HEK293 (cell line): Measurements from ENCODE around the gene ZSCAN31.

Experiments
- BCL11B ChIP-seq: fragments of 450-650 bp; formaldehyde crosslinking; IDR thresholded peaks from 2 replicates; pipeline ENCODE4 v1.5.1; 2016; ENCODE audit warnings: low read depth, missing biosample characterization, missing genetic modification characterization
- CTCF ChIP-seq: fragments of 450-650 bp; formaldehyde crosslinking; IDR thresholded peaks from 2 replicates; pipeline ENCODE4 v1.5.1; 2016; ENCODE audit warnings: missing biosample characterization, missing genetic modification characterization
- GLIS1 ChIP-seq: fragments of 450-650 bp; formaldehyde crosslinking; IDR thresholded peaks from 2 replicates; pipeline ENCODE4 v1.5.1; 2016; ENCODE audit warnings: missing biosample characterization, missing genetic modification characterization
- GLIS2 ChIP-seq: fragments of 450-650 bp; formaldehyde crosslinking; IDR thresholded peaks from 2 replicates; pipeline ENCODE4 v1.5.1; 2016; ENCODE audit warnings: missing biosample characterization, missing genetic modification characterization
- REPIN1 ChIP-seq: fragments of 450-650 bp; formaldehyde crosslinking; IDR thresholded peaks from 2 replicates; pipeline ENCODE4 v1.5.1; 2017; ENCODE audit warnings: missing biosample characterization, missing genetic modification characterization, low read depth
- SP3 ChIP-seq: fragments of 450-650 bp; formaldehyde crosslinking; IDR thresholded peaks from 2 replicates; pipeline ENCODE4 v1.5.1; 2016; ENCODE audit warnings: missing biosample characterization, missing genetic modification characterization
- TCF7L2 ChIP-seq: IDR thresholded peaks from 2 replicates; pipeline ENCODE4 v1.6.1; 2011; ENCODE audit warnings: low read depth, mild to moderate bottlenecking, inconsistent platforms, low read length, moderate library complexity, borderline replicate concordance
- TRIM28 ChIP-seq: IDR thresholded peaks from 2 replicates; pipeline ENCODE4 v1.6.1; 2011; ENCODE audit warnings: low read length, control low read depth, borderline replicate concordance
- WT1 ChIP-seq: fragments of 450-650 bp; formaldehyde crosslinking; IDR thresholded peaks from 2 replicates; pipeline ENCODE4 v1.5.1; 2016; ENCODE audit warnings: missing biosample characterization, missing genetic modification characterization
- YY1 ChIP-seq: fragments of 450-650 bp; formaldehyde crosslinking; IDR thresholded peaks from 2 replicates; pipeline ENCODE4 v1.5.1; 2018; ENCODE audit warnings: missing biosample characterization, missing genetic modification characterization
- ZBTB1 ChIP-seq: fragments of 450-650 bp; formaldehyde crosslinking; IDR thresholded peaks from 2 replicates; pipeline ENCODE4 v1.5.1; 2016; ENCODE audit warnings: missing biosample characterization, missing genetic modification characterization
- ZBTB20 ChIP-seq: fragments of 450-650 bp; formaldehyde crosslinking; IDR thresholded peaks from 2 replicates; pipeline ENCODE4 v1.5.1; 2016; ENCODE audit warnings: missing biosample characterization, missing genetic modification characterization
- ZEB2 ChIP-seq: fragments of 450-650 bp; formaldehyde crosslinking; IDR thresholded peaks from 2 replicates; pipeline ENCODE4 v1.5.1; 2016; ENCODE audit warnings: missing biosample characterization, missing genetic modification characterization
- ZNF174 ChIP-seq: fragments of 450-650 bp; formaldehyde crosslinking; IDR thresholded peaks from 2 replicates; pipeline ENCODE4 v1.5.0; 2017; ENCODE audit warnings: missing biosample characterization, mild to moderate bottlenecking, missing genetic modification characterization
- ZNF184 ChIP-seq: fragments of 450-650 bp; IDR thresholded peaks from 2 replicates; pipeline ENCODE4 v1.5.1; 2018; ENCODE audit warnings: missing biosample characterization, mild to moderate bottlenecking, missing genetic modification characterization
- ZNF211 ChIP-seq: fragments of 450-650 bp; formaldehyde crosslinking; IDR thresholded peaks from 2 replicates; pipeline ENCODE4 v1.5.1; 2016; ENCODE audit warnings: low read depth, missing biosample characterization, missing genetic modification characterization
- ZNF23 ChIP-seq: fragments of 450-650 bp; formaldehyde crosslinking; IDR thresholded peaks from 2 replicates; pipeline ENCODE4 v1.5.1; 2016; ENCODE audit warnings: missing biosample characterization, missing genetic modification characterization, borderline replicate concordance
- ZNF24 ChIP-seq: fragments of 450-650 bp; formaldehyde crosslinking; IDR thresholded peaks from 2 replicates; pipeline ENCODE4 v1.5.1; 2016; ENCODE audit warnings: missing biosample characterization, missing genetic modification characterization
- ZNF292 ChIP-seq: fragments of 450-650 bp; formaldehyde crosslinking; IDR thresholded peaks from 2 replicates; pipeline ENCODE4 v1.5.1; 2016; ENCODE audit warnings: low read depth, missing biosample characterization, missing genetic modification characterization, borderline replicate concordance
- ZNF398 ChIP-seq: fragments of 450-650 bp; formaldehyde crosslinking; IDR thresholded peaks from 2 replicates; pipeline ENCODE4 v1.5.1; 2017; ENCODE audit warnings: missing biosample characterization, missing genetic modification characterization
- ZNF514 ChIP-seq: fragments of 450-650 bp; formaldehyde crosslinking; IDR thresholded peaks from 2 replicates; pipeline ENCODE4 v1.5.1; 2016; ENCODE audit warnings: missing biosample characterization, missing genetic modification characterization
- ZNF521 ChIP-seq: fragments of 450-650 bp; formaldehyde crosslinking; IDR thresholded peaks from 2 replicates; pipeline ENCODE4 v1.5.1; 2017; ENCODE audit warnings: missing biosample characterization, mild to moderate bottlenecking, missing genetic modification characterization
- ZNF585B ChIP-seq: fragments of 450-650 bp; formaldehyde crosslinking; IDR thresholded peaks from 2 replicates; pipeline ENCODE4 v1.5.1; 2016; ENCODE audit warnings: missing biosample characterization, missing genetic modification characterization
- ZNF610 ChIP-seq: fragments of 450-650 bp; formaldehyde crosslinking; IDR thresholded peaks from 2 replicates; pipeline ENCODE4 v1.5.1; 2016; ENCODE audit warnings: missing biosample characterization, missing genetic modification characterization, borderline replicate concordance
- ZNF624 ChIP-seq: fragments of 450-650 bp; formaldehyde crosslinking; IDR thresholded peaks from 2 replicates; pipeline ENCODE4 v1.5.1; 2017; ENCODE audit warnings: missing biosample characterization, missing genetic modification characterization
- ZNF629 ChIP-seq: fragments of 450-650 bp; formaldehyde crosslinking; IDR thresholded peaks from 2 replicates; pipeline ENCODE4 v1.5.1; 2017; ENCODE audit warnings: missing biosample characterization, missing genetic modification characterization
- ZXDB ChIP-seq: fragments of 450-650 bp; formaldehyde crosslinking; IDR thresholded peaks from 2 replicates; pipeline ENCODE4 v1.5.1; 2016; ENCODE audit warnings: missing biosample characterization, missing genetic modification characterization
- TF ChIP-seq, protein P1 (sequence below): fragments of 450-650 bp; formaldehyde crosslinking; conservative IDR thresholded peaks from 2 replicates; pipeline ENCODE4 v1.5.1; 2016; ENCODE audit warnings: low read depth, missing biosample characterization, missing genetic modification characterization
- TF ChIP-seq, protein P2 (sequence below): fragments of 450-650 bp; formaldehyde crosslinking; IDR thresholded peaks from 2 replicates; pipeline ENCODE4 v1.5.1; 2016; ENCODE audit warnings: missing biosample characterization, missing genetic modification characterization
- TF ChIP-seq, protein P3 (sequence below): fragments of 450-650 bp; formaldehyde crosslinking; IDR thresholded peaks from 2 replicates; pipeline ENCODE4 v1.5.1; 2016; ENCODE audit warnings: missing biosample characterization, missing genetic modification characterization, low read depth

The ZSCAN31 gene

GRCh38 chr6:28349892-28350737, 14.2 kb upstream of the ZSCAN31 start, which contains the start of gene ZKSCAN3 (continued):
- TF ChIP-seq ZNF398 (tag by site-specific recombination): peak; percentile 91
- no peak for TF ChIP-seq ZBTB1
- TF ChIP-seq, protein P1, sequence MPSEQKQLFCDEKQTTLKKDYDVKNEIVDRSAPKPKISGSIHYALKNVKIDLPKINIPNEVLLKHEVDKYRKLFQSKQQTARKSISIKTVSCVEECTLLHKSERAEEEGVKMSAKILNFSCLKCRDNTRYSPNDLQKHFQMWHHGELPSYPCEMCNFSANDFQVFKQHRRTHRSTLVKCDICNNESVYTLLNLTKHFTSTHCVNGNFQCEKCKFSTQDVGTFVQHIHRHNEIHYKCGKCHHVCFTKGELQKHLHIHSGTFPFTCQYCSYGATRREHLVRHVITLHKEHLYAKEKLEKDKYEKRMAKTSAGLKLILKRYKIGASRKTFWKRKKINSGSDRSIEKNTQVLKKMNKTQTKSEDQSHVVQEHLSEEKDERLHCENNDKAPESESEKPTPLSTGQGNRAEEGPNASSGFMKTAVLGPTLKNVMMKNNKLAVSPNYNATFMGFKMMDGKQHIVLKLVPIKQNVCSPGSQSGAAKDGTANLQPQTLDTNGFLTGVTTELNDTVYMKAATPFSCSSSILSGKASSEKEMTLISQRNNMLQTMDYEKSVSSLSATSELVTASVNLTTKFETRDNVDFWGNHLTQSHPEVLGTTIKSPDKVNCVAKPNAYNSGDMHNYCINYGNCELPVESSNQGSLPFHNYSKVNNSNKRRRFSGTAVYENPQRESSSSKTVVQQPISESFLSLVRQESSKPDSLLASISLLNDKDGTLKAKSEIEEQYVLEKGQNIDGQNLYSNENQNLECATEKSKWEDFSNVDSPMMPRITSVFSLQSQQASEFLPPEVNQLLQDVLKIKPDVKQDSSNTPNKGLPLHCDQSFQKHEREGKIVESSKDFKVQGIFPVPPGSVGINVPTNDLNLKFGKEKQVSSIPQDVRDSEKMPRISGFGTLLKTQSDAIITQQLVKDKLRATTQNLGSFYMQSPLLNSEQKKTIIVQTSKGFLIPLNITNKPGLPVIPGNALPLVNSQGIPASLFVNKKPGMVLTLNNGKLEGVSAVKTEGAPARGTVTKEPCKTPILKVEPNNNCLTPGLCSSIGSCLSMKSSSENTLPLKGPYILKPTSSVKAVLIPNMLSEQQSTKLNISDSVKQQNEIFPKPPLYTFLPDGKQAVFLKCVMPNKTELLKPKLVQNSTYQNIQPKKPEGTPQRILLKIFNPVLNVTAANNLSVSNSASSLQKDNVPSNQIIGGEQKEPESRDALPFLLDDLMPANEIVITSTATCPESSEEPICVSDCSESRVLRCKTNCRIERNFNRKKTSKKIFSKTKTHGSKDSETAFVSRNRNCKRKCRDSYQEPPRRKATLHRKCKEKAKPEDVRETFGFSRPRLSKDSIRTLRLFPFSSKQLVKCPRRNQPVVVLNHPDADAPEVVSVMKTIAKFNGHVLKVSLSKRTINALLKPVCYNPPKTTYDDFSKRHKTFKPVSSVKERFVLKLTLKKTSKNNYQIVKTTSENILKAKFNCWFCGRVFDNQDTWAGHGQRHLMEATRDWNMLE: peak; percentile 73
- no peak for TF ChIP-seq ZNF292
- TF ChIP-seq, protein P2, sequence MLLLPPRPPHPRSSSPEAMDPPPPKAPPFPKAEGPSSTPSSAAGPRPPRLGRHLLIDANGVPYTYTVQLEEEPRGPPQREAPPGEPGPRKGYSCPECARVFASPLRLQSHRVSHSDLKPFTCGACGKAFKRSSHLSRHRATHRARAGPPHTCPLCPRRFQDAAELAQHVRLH (tag by site-specific recombination): peak; percentile 66; the same call in 1 of the 2 replicates
- TF ChIP-seq, protein P3, sequence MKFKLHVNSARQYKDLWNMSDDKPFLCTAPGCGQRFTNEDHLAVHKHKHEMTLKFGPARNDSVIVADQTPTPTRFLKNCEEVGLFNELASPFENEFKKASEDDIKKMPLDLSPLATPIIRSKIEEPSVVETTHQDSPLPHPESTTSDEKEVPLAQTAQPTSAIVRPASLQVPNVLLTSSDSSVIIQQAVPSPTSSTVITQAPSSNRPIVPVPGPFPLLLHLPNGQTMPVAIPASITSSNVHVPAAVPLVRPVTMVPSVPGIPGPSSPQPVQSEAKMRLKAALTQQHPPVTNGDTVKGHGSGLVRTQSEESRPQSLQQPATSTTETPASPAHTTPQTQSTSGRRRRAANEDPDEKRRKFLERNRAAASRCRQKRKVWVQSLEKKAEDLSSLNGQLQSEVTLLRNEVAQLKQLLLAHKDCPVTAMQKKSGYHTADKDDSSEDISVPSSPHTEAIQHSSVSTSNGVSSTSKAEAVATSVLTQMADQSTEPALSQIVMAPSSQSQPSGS (tag by site-specific recombination): no peak
- peak; percentile 20; the same call in 1 of the 2 replicates for TF ChIP-seq YY1 (tag by site-specific recombination)
- peak; percentile 62; the same call in 1 of the 2 replicates for TF ChIP-seq BCL11B (tag by site-specific recombination)
- TF ChIP-seq ZNF211 (tag by site-specific recombination): no peak
- TF ChIP-seq ZNF514 (tag by site-specific recombination): no peak
- TF ChIP-seq GLIS1: peak; percentile 73
- TF ChIP-seq TCF7L2: no peak
- TF ChIP-seq ZNF629 (tag by site-specific recombination): peak; percentile 66; the same call in 1 of the 2 replicates
- peak; percentile 58; the same call in 1 of the 2 replicates for TF ChIP-seq CTCF (tag by site-specific recombination)
- TF ChIP-seq WT1 (tag by site-specific recombination): peak; percentile 73
- TF ChIP-seq ZNF585B (tag by site-specific recombination): no peak
- TF ChIP-seq SP3 (tag by site-specific recombination): peak; percentile 79
- peak; percentile 100 for TF ChIP-seq GLIS2 (tag by site-specific recombination)
- no peak for TF ChIP-seq ZNF23
- TF ChIP-seq ZNF184 (tag by site-specific recombination): no peak
- TF ChIP-seq ZXDB (tag by site-specific recombination): peak; percentile 98
- peak; percentile 93 for TF ChIP-seq ZBTB20 (tag by site-specific recombination)
- 0 out of 2 replicates have a peak, but pooled peaks have one; percentile 39 for TF ChIP-seq REPIN1 (tag by site-specific recombination)
- no peak for TF ChIP-seq ZNF521 (tag by site-specific recombination)
- TF ChIP-seq ZNF174 (tag by site-specific recombination): no peak
- TF ChIP-seq ZEB2 (tag by site-specific recombination): peak; percentile 82; the same call in 1 of the 2 replicates
- no peak; the same call in 1 of the 2 replicates for TF ChIP-seq ZNF624 (tag by site-specific recombination)
- TF ChIP-seq ZNF610: peak; percentile 83
- peak; percentile 34; the same call in 1 of the 2 replicates for TF ChIP-seq ZNF24 (tag by site-specific recombination)
- peak; percentile 74; the same call in 1 of the 2 replicates for TF ChIP-seq TRIM28
